Suprapubic skin (tissue), 4 donors: ENCODE data around the gene RALGPS2.

ENCODE experiments used
- EP300 ChIP-seq: sonication (generic); formaldehyde crosslinking; IDR thresholded peaks from one replicate; pipeline ENCODE4 v1.6.1; 2017; ENCODE audit warnings: antibody characterized with exemption
- POLR2A ChIP-seq, 2 donors: fragments of 450-650 bp; IDR thresholded peaks; one replicate each; pipeline ENCODE4 v1.6.1; 2017; ENCODE audit warnings: antibody characterized with exemption in 2 of 2, mild to moderate bottlenecking in 2 of 2, moderate library complexity in 2 of 2
- POLR2AphosphoS5 ChIP-seq, 3 donors: sonication (generic); formaldehyde crosslinking; IDR thresholded peaks; one replicate each; pipeline ENCODE4 v1.6.1; 2017; ENCODE audit warnings: antibody characterized with exemption in 3 of 3
- TF ChIP-seq, protein P1 (sequence below), 2 donors: fragments of 200-600 bp in 1 of 2; fragments of 450-650 bp in 1 of 2; sonication (generic) in 1 of 2; IDR thresholded peaks; one replicate each; pipeline ENCODE4 v1.5.1; 2016 to 2019; ENCODE audit warnings: antibody characterized with exemption in 2 of 2, mild to moderate bottlenecking in 1 of 2, moderate library complexity in 1 of 2

DNA sequence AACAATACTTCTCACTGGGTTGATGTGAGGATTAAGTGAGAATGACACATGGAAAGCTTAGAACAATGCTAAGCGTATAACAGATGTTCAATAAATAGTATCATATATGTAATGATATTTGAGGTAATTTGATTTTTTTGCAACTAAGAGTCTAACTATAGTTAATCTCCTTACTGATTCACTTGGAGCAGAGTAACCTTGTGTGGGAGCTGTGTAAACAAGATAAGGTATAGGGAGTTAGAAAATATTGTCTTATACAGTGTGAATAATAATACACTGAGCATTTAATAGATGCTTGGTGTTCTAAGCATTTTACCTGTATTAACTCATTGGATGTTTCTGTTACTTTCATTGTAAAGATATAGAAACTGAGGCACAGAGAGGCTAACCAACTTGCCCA lies 15.9 kb downstream of the RALGPS2 start:
- no peak for TF ChIP-seq POLR2A (IDR thresholded peaks at IDR 0.05)
- TF ChIP-seq POLR2AphosphoS5 (IDR thresholded peaks at IDR 0.05), result no peak
- TF ChIP-seq, protein P1, sequence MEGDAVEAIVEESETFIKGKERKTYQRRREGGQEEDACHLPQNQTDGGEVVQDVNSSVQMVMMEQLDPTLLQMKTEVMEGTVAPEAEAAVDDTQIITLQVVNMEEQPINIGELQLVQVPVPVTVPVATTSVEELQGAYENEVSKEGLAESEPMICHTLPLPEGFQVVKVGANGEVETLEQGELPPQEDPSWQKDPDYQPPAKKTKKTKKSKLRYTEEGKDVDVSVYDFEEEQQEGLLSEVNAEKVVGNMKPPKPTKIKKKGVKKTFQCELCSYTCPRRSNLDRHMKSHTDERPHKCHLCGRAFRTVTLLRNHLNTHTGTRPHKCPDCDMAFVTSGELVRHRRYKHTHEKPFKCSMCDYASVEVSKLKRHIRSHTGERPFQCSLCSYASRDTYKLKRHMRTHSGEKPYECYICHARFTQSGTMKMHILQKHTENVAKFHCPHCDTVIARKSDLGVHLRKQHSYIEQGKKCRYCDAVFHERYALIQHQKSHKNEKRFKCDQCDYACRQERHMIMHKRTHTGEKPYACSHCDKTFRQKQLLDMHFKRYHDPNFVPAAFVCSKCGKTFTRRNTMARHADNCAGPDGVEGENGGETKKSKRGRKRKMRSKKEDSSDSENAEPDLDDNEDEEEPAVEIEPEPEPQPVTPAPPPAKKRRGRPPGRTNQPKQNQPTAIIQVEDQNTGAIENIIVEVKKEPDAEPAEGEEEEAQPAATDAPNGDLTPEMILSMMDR (IDR thresholded peaks at IDR 0.05), result no peak
- TF ChIP-seq EP300, result no peak
